NCI-H2081 (cell line): ENCODE measurements around the gene PRIM2.
A peak's percentile ranks its signal among the peaks of the same experiment; 100 is the strongest.
"Not testable (repeated sequence)": the region's sequence is repeated elsewhere in the genome, so short reads cannot be mapped to it uniquely, and the experiment has no call there.

Experiments
- DNase-seq, 2 experiments: peaks; one replicate each; lab custom pipeline; 2025; lab: John Stamatoyannopoulos, UW

The PRIM2 gene, protein sequence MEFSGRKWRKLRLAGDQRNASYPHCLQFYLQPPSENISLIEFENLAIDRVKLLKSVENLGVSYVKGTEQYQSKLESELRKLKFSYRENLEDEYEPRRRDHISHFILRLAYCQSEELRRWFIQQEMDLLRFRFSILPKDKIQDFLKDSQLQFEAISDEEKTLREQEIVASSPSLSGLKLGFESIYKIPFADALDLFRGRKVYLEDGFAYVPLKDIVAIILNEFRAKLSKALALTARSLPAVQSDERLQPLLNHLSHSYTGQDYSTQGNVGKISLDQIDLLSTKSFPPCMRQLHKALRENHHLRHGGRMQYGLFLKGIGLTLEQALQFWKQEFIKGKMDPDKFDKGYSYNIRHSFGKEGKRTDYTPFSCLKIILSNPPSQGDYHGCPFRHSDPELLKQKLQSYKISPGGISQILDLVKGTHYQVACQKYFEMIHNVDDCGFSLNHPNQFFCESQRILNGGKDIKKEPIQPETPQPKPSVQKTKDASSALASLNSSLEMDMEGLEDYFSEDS

DNA sequence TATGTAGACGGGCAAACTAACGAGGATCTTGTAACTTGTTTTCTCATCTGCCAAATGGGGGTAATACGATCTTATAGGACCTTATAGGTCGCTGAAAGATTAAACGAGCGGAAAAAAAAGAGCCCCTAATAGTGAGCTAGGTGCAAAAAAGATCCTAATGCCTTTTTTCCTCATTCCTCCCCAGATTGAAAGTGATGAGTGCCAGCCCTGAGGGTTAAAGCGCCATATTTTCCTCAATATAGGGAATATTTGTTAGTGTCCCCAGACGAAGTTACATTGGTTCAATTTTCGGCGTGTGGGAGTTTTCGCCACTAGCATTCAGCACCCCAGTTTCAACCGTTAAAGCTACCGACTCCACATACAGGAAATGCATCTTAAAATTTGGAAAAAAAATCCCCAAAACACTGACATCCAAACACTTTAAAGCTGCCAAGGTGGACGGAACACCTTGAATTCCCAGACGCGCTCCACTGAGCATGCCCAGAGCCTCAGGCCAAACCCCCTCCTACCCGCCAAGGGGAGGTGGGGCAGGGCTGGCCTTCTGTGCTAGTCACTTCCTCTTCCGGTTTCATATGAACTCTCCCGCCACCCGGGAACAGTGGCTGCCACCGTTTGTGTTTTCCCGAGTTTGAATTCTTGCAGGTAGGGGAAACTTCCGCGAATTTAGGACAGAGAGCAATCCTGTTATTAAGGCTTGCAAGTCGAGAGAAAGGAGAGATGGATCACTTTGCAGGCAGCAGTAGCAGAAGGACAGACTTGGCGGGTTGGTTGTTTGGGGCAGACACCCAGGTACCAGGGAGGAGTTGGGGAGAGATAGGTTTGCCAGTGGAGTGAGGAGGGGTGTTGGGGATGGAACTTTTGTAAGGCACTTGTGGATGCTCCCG, at the start of gene PRIM2:
PRIM2 (plus strand) TSS at position 571 of the 884 bp plus-strand sequence. CDS start 816 bp downstream, outside the sequence.
- DNase-seq: peak; percentile 85 to 91

DNA sequence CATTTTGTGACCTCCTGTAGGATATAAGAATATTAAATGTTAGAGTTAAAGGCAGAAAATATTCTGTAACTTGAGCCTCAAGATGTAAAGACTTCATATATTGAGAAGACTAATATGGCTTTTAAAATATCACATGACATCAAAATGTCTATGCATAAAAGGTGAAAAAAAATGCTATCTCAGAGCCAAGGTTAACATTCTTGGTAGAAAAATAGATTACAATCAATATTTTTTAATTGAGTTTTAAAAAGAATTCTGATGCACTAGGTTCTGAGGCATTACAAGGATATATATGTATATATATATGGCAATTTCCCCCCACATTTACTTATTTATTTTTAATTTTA, 49.2 kb upstream of the PRIM2 start:
- DNase-seq: no peak

DNA sequence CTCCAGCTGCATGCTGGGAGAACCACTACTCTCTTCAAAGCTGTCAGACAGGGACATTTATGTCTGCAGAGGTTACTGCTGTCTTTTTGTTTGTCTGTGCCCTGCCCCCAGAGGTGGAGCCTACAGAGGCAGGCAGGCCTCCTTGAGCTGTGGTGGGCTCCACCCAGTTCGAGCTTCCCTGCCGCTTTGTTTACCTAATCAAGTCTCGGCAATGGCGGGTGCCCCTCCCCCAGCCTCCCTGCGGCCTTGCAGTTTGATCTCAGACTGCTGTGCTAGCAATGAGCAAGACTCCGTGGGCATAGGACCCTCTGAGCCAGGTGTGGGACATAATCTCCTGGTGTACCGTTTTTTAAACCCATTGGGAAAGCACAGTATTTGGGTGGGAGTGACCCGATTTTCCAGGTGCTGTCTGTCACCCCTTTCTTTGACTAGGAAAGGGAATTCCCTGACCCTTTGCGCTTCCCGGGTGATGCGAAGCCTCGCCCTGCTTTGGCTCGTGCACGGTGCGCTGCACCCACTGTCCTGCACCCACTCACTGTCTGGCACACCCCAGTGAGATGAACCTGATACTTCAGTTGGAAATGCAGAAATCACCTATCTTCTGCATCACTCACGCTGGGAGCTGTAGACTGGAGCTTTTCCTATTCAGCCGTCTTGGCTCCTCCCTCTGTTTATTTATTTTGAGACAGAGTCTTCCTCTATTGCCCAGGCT, 43.2 kb upstream of the PRIM2 start:
- not testable (repeated sequence) for DNase-seq

DNA sequence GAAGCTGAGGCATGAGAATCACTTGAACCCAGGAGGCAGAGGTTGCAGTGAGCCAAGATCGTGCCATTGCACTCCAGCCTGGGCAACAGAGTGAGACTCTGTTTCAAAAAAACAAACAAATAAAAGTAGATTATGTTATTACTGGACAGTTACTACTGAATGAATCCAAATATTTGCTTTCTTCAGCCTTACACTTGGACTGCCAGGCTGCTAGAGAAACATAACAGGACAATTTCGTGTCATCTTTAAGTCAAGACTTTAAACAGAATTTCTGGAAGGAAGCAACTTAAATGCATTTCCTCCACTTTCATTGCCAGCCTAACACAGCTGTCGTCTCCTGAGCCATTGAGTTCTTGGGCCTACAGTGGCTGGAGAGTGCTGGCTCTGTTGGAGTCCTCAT, 42.0 kb upstream of the PRIM2 start:
- DNase-seq: no peak

DNA sequence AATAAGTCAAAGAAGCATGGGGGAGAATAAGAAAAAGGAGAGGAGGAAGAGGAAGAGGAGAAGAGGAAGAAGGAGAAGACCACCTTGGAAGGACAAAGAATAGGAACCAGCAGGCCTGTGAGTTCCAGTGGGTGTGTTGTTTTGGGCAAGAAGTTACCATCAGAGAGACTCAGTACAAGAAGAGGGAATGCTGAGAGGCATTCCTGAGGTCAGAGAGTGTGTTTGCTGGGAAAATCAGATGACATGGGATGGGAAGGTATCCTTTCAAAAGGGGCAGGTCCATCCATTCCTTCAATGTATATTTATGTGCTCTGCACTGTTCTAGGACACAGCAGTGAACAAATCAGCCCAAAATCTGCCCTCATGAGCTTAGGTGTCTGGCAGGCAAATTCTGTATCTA, 40.5 kb upstream of the PRIM2 start:
- no peak for DNase-seq

DNA sequence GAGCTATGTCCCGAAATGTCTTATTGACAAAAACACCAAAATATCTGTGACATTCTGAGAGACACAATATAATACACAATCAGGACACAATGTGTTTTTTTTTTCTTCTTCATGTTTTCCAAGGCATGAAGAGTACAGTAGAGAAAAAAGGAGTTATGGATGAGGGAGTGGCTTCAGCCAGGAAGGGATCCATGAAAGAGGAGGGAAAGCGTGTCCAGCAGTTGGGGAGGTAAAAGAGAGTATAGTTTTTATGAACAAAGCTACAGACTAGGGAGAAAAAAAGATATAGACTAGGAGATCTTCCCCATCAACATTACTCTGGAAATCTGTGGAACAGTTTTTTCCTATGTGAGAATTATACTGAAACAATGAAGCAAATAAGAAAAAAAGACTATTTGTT, 38.9 kb upstream of the PRIM2 start:
- no peak for DNase-seq

DNA sequence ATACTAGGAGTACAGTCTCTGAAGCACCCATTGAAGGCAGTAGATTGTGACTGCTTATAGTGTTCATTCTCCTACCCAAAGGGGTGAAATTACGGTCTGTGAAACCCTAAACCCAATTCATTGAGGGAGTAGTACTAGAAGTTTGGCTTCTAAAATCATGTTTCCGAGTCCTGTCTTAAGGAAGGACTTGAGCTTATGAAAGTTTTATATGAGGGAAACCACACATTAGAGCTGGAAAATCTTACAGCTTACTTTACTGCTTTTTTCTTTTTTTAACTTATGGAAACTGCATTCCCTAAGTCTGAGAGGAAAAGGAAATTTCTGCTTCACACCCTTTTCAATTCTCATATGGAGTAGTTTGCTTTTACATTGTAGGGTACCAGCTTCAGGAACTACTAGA, 38.4 kb upstream of the PRIM2 start:
- no peak for DNase-seq

DNA sequence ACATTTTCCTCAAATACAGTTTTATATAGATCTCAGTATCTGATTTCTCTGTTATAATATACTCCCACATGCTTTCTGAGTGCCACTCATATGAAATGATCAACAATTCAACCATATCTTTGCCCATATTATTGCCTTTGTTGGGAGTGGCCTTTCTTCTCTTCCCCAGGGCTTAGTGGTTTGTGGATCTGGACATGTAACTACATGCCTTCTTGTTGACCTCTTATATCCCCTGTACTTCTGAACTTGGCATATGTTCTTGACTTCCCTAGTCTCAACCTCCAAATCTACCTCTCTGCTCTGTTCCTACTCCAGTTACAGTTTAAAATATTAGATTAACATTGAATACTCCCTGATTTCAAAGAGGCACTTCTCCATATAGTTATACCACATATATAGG, 34.3 kb upstream of the PRIM2 start:
- no peak for DNase-seq

DNA sequence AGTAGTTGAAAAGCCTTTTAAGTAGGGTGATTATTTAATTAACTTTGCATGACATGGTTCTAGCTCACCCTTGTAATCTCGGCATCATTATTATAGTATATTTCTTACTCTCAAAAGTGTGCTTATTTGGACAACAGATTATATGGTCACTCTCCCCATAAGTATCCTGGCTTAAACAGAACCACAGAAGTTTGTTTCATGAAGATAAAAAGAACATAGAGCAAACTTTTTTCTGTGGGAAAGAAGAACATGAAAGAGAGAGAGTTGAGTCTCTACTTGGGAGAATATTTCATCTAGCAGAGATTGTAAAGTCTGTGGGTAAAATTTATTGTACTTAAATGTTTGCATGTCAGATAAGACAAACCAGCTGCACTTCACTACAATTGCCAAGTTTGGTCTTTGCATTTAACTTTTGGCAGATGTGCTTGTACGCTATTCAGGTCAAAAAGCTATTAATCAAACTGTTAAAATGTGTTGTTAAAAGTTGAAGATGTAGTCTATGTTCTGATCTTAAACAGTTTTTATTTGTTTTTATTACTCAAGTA, 33.4 kb upstream of the PRIM2 start:
- DNase-seq: no peak

DNA sequence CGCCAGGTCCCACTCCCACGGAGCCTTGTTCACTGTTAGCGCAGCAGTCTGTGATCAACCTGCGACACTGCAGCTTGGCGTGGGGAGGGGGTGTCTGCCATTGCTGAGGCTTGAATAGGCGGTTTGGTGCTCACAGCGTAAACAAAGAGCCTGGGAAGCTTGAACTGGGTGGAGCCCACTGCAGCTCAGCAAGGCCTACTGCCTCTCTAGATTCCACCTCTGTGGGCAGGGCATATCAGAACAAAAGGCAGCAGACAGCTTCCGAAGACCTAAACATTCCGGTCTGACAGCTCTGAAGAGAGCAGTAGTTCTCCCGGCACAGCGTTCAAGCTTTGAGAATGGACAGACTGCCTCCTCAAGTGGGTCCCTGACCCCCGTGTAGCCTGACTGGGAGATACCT, 29.3 kb upstream of the PRIM2 start:
- not testable (repeated sequence) for DNase-seq

DNA sequence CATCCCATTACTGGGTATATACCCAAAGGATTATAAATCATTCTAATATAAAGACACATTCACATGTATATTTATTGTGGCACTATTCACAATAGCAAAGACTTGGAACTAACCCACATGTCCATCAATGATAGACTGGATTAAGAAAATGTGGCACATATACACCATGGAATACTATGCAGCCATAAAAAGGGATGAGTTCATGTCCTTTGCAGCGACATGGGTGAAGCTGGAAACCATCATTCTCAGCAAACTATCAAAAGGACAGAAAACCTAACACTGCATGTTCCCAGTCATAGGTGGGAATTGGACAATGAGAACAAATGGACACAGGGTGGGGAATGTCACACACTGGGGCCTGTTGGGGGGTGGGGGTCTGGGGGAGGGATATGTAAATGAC, 24.0 kb upstream of the PRIM2 start:
- DNase-seq: not testable (repeated sequence)

DNA sequence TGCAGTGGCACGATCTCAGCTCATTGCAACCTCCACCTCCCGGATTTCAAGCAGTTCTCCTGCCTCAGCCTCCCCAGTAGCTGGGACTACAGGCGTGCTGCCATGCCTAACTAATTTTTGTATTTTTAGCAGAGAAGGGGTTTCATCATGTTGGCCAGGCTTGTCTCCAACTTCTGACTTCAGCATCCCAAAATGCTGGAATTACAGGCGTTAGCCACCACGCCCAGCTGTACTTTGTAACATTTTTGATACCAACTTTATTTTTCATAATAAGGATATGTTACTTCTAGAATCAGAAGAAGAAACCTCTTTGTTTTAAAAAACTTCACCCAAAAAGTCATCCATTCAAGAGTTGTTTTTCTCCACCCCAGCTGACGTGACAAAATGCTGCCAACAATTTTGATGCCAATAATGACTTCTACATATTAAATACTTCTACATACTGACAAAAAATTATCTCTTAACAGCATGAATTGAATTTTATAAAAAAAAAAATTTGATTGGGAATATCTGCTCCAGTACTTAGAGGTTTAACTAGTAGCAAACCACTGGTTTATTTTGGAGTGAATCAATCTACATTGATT, 22.5 kb upstream of the PRIM2 start:
- DNase-seq: no peak

DNA sequence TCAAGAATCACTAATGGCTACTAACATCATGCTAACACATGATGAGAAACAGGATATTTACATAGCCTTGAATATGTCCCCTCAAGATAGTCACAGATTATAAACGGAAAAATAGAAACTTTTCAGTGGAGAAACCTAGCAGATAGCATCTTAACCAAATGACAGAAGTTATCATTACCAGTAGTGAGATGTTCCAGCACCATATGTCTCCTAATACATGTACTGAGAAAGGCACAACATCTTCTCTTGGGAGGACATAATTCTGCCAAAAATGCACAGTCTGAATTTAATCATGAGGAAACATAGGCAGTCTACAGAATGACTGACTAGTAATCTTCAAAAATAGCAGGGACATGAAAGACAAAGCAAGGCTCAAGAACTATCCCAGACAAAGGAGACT, 19.9 kb upstream of the PRIM2 start:
- DNase-seq: no peak

DNA sequence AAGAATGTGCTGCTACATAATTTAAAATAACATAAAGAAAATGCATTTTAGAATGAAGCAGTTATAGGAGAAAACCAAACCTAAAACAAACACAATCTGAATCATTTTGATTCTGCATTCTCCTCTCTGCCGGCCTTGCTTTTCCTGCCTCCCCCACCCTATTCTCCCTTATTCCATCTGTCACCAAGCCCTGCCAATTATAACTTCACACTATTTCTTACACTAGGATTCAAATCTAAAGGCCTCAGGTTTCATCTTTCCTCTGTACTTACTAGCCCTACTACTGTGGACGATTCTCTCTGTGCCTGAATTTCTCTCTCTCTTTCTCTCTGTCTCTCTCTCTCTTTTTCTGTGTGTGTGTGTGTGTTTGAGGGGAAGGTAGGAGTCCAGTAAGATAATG, 18.7 kb upstream of the PRIM2 start:
- DNase-seq: no peak

DNA sequence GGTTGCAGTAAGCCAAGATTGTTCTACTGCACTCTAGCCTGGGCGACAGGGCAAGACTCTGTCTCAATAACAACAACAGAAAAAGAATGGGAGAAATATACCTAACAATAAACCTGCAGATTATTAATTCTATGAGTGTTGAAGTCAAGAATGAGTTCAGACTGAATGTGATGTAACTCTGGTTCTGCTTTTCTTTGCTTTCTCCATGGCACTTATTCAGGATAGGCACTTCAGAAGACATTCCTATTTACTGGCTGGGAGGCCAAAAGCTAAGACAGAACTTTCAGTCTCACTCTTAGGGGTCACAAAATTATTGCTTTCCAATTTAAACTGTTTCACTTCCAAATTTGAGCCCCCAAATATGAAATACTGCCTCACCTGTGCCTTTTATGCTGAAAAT, 15.7 kb upstream of the PRIM2 start:
- no peak for DNase-seq

DNA sequence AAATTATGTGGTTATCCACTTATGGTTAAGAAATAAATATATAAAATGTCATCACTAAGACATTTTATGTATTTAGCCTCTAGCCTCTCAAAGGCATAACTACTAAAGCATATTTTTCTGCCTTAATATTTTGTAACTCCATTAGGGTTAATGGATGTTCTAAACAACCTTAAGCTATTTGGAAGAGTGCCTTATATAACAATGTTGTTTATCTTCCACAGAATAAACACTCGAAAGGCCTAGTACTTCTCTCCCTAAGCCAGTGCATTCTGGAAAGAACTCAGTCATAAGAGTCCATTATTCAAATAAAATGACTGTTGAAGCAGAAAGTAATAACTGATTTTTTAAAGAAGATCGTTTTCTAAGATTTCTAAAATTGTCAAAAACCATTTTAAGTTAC, 15.0 kb upstream of the PRIM2 start:
- no peak for DNase-seq

DNA sequence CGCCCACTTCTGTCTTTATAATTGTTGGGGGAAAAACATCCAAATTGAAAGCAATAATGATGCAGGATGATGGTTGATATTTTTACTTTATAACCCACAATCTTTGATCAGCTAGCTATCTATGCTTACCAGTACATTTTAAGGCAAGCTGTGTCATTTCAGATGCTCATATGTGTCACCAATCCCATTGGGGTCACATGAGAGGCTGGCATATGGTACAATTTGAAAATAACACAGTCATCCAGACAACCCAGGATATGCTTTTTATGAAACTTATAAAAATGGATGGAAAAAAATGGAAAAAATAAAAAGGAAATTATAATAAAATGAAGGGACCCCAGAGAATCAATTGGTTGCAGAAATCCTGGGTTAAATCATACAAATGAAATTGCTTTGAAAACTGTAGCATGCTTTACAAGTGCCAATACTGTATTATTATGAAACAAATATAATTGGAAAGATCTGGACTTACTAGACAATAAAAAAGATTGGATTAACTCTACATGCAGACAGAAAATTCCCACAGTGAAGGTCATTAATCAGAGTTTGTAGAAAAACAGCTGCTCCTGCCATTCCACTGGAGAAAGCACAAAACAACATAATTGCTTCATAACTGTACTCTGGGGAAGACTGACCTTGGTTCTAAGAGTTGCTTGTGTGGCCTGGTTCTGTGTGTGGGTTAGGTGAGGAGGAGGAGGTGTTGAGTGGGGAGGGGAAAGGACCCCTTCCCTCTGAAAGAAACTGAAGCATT, 13.3 kb upstream of the PRIM2 start:
- no peak for DNase-seq

DNA sequence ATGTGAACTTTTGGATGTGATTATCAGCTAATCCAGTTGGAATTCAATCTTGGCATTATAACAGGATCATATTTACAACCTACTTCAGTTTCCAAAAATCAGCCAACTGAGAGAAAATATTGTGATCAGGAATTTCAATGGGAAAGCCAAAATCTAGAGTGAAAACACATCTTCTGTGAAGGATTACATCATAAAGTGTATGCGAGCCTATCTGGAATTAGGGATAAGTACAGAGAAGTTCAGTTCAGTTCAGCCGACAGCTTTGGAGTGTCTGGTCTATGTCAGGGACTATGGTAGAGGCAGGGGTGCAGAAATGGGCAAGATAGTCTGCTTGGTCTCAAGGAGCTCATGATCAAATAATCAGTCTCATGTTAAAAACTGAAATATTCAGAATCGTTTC, 12.3 kb upstream of the PRIM2 start:
- no peak for DNase-seq

DNA sequence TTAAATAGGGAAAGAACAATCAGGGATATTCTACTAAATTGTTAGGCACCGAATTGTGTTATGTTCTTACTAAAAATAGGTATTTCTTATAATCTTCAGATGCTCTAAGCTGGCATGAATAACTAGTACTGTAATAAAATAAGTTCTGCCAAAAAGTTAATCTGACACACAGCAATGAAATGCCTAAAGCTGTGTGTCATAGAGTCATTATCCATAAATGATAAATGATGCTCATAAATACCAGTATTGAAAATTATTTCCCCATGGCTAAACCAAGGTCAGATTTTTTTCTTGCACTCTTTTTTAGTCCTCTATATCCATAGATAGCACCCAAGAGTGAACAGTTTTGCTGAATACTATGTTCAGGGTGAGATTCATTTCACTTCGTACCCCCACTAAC, 11.7 kb upstream of the PRIM2 start:
- no peak for DNase-seq

DNA sequence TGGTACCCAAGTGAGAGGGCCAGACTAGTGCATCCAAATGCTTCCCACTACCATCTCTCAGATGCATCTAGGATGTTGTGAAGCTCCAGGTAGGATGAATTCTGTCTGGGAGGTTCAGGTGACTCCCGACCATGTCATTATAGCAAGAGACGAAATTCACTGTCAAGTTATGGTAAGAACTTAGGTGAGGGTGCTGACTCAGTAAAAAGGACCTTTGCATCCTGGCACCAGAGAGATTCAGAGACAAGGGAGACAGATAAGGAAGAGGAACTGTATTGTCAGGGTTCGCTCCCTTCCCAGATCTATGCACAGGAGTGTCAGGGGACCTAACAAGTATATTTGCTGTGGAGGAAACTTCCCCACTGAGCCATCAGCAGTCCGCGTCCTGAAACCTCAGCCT, 11.2 kb upstream of the PRIM2 start:
- DNase-seq: no peak

DNA sequence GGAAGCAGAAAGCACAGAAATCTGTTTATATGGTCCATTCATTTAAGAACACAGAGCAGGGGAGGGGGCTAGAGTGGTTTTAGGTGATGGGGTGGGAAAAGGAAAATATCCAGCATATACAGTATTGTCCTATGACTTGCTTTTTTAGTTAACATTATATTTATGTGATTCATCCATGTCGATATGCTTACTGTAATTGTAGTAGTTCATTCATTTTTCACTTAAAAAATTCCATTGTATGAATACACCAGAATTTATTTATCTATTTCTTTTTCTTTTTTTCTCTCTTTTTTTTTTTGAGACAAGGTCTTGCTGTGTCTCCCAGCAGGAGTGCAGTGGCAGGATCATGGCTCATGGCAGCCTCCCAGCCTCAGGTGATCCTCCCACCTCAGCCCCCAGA, 9.6 kb upstream of the PRIM2 start:
- DNase-seq: no peak
